ENCODE data around the gene FBXO4.

- TF ChIP-seq POLR2A (IDR thresholded peaks at IDR 0.05; ENCODE audit: low read length) (no peak), GATA1 (IDR thresholded peaks at IDR 0.05; ENCODE audit: low read depth, low read length) (no peak)
Measured at GRCh38 chr5:41980396-41980795, 55.3 kb downstream of the FBXO4 start.
